ENCODE data around the gene CEACAM3. TPM values are rescaled to one million over a fixed set of nuclear protein-coding genes. Genes with fewer than 3 reads are reported as not detected.

The CEACAM3 gene
- total and polyA plus RNA-seq, 2 of the 8 experiments (the other 6 are each of a cell fraction or from before 2014, with no cell fraction given): not detected

GRCh38 chr19:41816761-41817160 is 20.4 kb downstream of the CEACAM3 start (continued):
- TF ChIP-seq POLR2AphosphoS5 (IDR thresholded peaks at IDR 0.05; ENCODE audit: low read depth, low read length) (no peak), SP1 (IDR thresholded peaks at IDR 0.05; ENCODE audit: low read depth, low read length) (no peak), SIRT6 (IDR thresholded peaks at IDR 0.05; ENCODE audit: low read length) (no peak), KDM5A (IDR thresholded peaks at IDR 0.05; ENCODE audit: low read length) (no peak), CBX8 (IDR thresholded peaks at IDR 0.05; ENCODE audit: borderline replicate concordance, low read depth, low read length) (no peak), TAF7 (optimal IDR thresholded peaks at IDR 0.05; ENCODE audit: borderline replicate concordance, low read depth, low read length) (no peak), EP300 (IDR thresholded peaks at IDR 0.05; ENCODE audit: borderline replicate concordance in 1 of 2, low read depth in 2 of 2, low read length in 2 of 2) (no peak), HDAC2 (IDR thresholded peaks at IDR 0.05; ENCODE audit: borderline replicate concordance in 1 of 2, low read depth in 2 of 2, low read length in 2 of 2) (no peak)

Data from H1 (cell line).